ENCODE data around the gene MEIS1.

MEIS1 gene

GRCh38 chr2:66434679-66435548, at the start of gene MEIS1 (continued):
- TF ChIP-seq ZEB2 (tag by site-specific recombination; IDR thresholded peaks at IDR 0.05): peak; percentile 49; the same call in 1 of the 2 replicates
- TF ChIP-seq SCRT2 (tag by site-specific recombination; IDR thresholded peaks at IDR 0.05): peak; percentile 92
- no peak for TF ChIP-seq ZSCAN5A (tag by site-specific recombination; IDR thresholded peaks at IDR 0.05)
- TF ChIP-seq, protein P1, sequence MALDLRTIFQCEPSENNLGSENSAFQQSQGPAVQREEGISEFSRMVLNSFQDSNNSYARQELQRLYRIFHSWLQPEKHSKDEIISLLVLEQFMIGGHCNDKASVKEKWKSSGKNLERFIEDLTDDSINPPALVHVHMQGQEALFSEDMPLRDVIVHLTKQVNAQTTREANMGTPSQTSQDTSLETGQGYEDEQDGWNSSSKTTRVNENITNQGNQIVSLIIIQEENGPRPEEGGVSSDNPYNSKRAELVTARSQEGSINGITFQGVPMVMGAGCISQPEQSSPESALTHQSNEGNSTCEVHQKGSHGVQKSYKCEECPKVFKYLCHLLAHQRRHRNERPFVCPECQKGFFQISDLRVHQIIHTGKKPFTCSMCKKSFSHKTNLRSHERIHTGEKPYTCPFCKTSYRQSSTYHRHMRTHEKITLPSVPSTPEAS (tag by site-specific recombination; IDR thresholded peaks at IDR 0.05): peak; percentile 68
- no peak for TF ChIP-seq MYNN (tag by site-specific recombination; IDR thresholded peaks at IDR 0.05; ENCODE audit: borderline replicate concordance)
- peak; percentile 95 for TF ChIP-seq ZNF596 (tag by site-specific recombination; IDR thresholded peaks at IDR 0.05)
- TF ChIP-seq ZNF658 (tag by site-specific recombination; IDR thresholded peaks at IDR 0.05): no peak
- no peak for TF ChIP-seq ZSCAN23 (tag by site-specific recombination; IDR thresholded peaks at IDR 0.05)
- peak; percentile 73; the same call in 1 of the 2 replicates for TF ChIP-seq ZSCAN30 (tag by site-specific recombination; IDR thresholded peaks at IDR 0.05)
- peak; percentile 85 for TF ChIP-seq ZNF24 (tag by site-specific recombination; IDR thresholded peaks at IDR 0.05)
- TF ChIP-seq, protein P2, sequence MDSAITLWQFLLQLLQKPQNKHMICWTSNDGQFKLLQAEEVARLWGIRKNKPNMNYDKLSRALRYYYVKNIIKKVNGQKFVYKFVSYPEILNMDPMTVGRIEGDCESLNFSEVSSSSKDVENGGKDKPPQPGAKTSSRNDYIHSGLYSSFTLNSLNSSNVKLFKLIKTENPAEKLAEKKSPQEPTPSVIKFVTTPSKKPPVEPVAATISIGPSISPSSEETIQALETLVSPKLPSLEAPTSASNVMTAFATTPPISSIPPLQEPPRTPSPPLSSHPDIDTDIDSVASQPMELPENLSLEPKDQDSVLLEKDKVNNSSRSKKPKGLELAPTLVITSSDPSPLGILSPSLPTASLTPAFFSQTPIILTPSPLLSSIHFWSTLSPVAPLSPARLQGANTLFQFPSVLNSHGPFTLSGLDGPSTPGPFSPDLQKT (IDR thresholded peaks at IDR 0.05; ENCODE audit: borderline replicate concordance, low read depth, low read length): peak; percentile 78; the same call in 1 of the 2 replicates
- no peak for TF ChIP-seq ZNF350 (tag by site-specific recombination; IDR thresholded peaks at IDR 0.05)
- TF ChIP-seq PRDM1 (tag by site-specific recombination; IDR thresholded peaks at IDR 0.05): peak; percentile 68; the same call in 1 of the 2 replicates
- TF ChIP-seq ZBTB1 (tag by site-specific recombination; IDR thresholded peaks at IDR 0.05): no peak
- TF ChIP-seq ZNF354C (tag by site-specific recombination; IDR thresholded peaks at IDR 0.05; ENCODE audit: borderline replicate concordance, low read depth): no peak
- TF ChIP-seq ZNF335 (tag by site-specific recombination; conservative IDR thresholded peaks at IDR 0.05): peak; percentile 80
- TF ChIP-seq ZNF324 (tag by site-specific recombination; IDR thresholded peaks at IDR 0.05): 0 out of 2 replicates have a peak, but pooled peaks have one; percentile 43
- no peak for TF ChIP-seq AEBP2 (tag by site-specific recombination; IDR thresholded peaks at IDR 0.05; ENCODE audit: borderline replicate concordance)
- TF ChIP-seq, protein P3, sequence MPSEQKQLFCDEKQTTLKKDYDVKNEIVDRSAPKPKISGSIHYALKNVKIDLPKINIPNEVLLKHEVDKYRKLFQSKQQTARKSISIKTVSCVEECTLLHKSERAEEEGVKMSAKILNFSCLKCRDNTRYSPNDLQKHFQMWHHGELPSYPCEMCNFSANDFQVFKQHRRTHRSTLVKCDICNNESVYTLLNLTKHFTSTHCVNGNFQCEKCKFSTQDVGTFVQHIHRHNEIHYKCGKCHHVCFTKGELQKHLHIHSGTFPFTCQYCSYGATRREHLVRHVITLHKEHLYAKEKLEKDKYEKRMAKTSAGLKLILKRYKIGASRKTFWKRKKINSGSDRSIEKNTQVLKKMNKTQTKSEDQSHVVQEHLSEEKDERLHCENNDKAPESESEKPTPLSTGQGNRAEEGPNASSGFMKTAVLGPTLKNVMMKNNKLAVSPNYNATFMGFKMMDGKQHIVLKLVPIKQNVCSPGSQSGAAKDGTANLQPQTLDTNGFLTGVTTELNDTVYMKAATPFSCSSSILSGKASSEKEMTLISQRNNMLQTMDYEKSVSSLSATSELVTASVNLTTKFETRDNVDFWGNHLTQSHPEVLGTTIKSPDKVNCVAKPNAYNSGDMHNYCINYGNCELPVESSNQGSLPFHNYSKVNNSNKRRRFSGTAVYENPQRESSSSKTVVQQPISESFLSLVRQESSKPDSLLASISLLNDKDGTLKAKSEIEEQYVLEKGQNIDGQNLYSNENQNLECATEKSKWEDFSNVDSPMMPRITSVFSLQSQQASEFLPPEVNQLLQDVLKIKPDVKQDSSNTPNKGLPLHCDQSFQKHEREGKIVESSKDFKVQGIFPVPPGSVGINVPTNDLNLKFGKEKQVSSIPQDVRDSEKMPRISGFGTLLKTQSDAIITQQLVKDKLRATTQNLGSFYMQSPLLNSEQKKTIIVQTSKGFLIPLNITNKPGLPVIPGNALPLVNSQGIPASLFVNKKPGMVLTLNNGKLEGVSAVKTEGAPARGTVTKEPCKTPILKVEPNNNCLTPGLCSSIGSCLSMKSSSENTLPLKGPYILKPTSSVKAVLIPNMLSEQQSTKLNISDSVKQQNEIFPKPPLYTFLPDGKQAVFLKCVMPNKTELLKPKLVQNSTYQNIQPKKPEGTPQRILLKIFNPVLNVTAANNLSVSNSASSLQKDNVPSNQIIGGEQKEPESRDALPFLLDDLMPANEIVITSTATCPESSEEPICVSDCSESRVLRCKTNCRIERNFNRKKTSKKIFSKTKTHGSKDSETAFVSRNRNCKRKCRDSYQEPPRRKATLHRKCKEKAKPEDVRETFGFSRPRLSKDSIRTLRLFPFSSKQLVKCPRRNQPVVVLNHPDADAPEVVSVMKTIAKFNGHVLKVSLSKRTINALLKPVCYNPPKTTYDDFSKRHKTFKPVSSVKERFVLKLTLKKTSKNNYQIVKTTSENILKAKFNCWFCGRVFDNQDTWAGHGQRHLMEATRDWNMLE (tag by site-specific recombination; conservative IDR thresholded peaks at IDR 0.05; ENCODE audit: low read depth): no peak
- TF ChIP-seq, protein P4, sequence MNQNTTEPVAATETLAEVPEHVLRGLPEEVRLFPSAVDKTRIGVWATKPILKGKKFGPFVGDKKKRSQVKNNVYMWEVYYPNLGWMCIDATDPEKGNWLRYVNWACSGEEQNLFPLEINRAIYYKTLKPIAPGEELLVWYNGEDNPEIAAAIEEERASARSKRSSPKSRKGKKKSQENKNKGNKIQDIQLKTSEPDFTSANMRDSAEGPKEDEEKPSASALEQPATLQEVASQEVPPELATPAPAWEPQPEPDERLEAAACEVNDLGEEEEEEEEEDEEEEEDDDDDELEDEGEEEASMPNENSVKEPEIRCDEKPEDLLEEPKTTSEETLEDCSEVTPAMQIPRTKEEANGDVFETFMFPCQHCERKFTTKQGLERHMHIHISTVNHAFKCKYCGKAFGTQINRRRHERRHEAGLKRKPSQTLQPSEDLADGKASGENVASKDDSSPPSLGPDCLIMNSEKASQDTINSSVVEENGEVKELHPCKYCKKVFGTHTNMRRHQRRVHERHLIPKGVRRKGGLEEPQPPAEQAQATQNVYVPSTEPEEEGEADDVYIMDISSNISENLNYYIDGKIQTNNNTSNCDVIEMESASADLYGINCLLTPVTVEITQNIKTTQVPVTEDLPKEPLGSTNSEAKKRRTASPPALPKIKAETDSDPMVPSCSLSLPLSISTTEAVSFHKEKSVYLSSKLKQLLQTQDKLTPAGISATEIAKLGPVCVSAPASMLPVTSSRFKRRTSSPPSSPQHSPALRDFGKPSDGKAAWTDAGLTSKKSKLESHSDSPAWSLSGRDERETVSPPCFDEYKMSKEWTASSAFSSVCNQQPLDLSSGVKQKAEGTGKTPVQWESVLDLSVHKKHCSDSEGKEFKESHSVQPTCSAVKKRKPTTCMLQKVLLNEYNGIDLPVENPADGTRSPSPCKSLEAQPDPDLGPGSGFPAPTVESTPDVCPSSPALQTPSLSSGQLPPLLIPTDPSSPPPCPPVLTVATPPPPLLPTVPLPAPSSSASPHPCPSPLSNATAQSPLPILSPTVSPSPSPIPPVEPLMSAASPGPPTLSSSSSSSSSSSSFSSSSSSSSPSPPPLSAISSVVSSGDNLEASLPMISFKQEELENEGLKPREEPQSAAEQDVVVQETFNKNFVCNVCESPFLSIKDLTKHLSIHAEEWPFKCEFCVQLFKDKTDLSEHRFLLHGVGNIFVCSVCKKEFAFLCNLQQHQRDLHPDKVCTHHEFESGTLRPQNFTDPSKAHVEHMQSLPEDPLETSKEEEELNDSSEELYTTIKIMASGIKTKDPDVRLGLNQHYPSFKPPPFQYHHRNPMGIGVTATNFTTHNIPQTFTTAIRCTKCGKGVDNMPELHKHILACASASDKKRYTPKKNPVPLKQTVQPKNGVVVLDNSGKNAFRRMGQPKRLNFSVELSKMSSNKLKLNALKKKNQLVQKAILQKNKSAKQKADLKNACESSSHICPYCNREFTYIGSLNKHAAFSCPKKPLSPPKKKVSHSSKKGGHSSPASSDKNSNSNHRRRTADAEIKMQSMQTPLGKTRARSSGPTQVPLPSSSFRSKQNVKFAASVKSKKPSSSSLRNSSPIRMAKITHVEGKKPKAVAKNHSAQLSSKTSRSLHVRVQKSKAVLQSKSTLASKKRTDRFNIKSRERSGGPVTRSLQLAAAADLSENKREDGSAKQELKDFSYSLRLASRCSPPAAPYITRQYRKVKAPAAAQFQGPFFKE (tag by site-specific recombination; IDR thresholded peaks at IDR 0.05; ENCODE audit: borderline replicate concordance): no peak
- no peak for TF ChIP-seq GLI2 (tag by site-specific recombination; IDR thresholded peaks at IDR 0.05; ENCODE audit: borderline replicate concordance, low read depth)

Measured in HEK293 (cell line).